ENCODE measurements around the gene RABIF.
A peak's percentile ranks its signal among the peaks of the same experiment; 100 is the strongest.

DNA sequence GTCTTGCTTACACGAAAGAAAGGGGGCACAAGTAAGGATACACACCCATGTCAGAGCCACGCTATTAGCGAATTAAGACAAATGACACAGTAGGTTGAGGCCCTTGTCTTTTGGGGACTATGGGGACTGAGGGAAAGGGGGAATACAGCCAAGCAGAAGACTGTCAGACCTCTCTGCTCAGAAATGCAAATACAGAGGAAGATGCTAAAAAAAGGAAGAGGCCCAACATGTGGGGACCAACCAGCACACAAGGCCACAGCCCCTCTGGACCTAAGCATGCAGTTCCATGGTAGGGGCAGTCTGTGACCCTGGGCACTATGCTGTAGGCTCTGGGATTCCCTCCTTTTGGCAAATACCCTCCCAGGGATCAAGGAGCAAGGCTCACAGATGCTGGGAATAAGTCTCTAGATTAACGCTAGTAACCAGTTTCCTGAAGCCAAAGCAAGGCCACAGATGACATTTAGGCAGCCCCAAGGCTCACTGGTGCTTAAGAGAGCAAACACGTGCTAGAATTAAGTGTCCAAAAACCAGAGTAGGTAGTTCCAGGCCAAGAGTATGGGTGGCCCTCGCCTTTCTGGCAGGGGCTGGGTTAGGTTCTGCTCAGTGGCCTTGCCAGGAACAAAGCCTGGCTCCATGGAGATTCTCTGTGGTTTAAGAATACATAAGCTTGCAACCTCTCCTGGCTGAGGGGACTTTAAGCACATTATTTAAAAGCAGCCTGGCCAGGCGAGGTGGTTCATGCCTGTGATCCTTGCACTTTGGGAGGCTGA is 38.2 kb downstream of the RABIF start:
- TF ChIP-seq POLR2A (IDR thresholded peaks at IDR 0.05): no peak
- TF ChIP-seq, protein P1, sequence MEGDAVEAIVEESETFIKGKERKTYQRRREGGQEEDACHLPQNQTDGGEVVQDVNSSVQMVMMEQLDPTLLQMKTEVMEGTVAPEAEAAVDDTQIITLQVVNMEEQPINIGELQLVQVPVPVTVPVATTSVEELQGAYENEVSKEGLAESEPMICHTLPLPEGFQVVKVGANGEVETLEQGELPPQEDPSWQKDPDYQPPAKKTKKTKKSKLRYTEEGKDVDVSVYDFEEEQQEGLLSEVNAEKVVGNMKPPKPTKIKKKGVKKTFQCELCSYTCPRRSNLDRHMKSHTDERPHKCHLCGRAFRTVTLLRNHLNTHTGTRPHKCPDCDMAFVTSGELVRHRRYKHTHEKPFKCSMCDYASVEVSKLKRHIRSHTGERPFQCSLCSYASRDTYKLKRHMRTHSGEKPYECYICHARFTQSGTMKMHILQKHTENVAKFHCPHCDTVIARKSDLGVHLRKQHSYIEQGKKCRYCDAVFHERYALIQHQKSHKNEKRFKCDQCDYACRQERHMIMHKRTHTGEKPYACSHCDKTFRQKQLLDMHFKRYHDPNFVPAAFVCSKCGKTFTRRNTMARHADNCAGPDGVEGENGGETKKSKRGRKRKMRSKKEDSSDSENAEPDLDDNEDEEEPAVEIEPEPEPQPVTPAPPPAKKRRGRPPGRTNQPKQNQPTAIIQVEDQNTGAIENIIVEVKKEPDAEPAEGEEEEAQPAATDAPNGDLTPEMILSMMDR (IDR thresholded peaks at IDR 0.05): no peak
- peak in 1 of 2 donors; percentile 49 for TF ChIP-seq EP300 (IDR thresholded peaks at IDR 0.05)

Data from tibial nerve (tissue), 4 donors.